H1 (cell line): ENCODE data around the gene ZNF536. TPM values are rescaled to one million over a fixed set of nuclear protein-coding genes. Genes with fewer than 3 reads are reported as not detected.

Source experiments
- ASH2L ChIP-seq: fragments of 200-600, 300-600 bp; sonication (generic); IDR thresholded peaks from one replicate; pipeline ENCODE4 v1.7.1; 2017; ENCODE audit warnings: low read length
- CTBP2 ChIP-seq: IDR thresholded peaks from 2 replicates; pipeline ENCODE4 v1.7.0; 2011; ENCODE audit warnings: borderline replicate concordance, mild to moderate bottlenecking, moderate library complexity, mixed read lengths, low read length; ENCODE audit not compliant: insufficient read depth, insufficient read length
- KDM5A ChIP-seq: fragments of 200-600 bp; IDR thresholded peaks from 2 replicates; pipeline ENCODE4 v1.7.1; 2012; ENCODE audit warnings: mild to moderate bottlenecking, low read length, inconsistent platforms, mixed read lengths
- MAFK ChIP-seq: IDR thresholded peaks from 2 replicates; pipeline ENCODE4 v1.6.1; 2012; ENCODE audit warnings: low read depth, mild to moderate bottlenecking, improper control_type of control experiment, low read length
- NRF1 ChIP-seq: IDR thresholded peaks from 2 replicates; pipeline ENCODE4 v1.6.1; 2011; ENCODE audit warnings: mild to moderate bottlenecking, low read depth, low read length, improper control_type of control experiment
- RAD21 ChIP-seq, 2 experiments: IDR thresholded peaks in 1 of 2; conservative IDR thresholded peaks in 1 of 2; 2 replicates each; pipeline ENCODE4 v1.6.1; 2011; ENCODE audit warnings: low read depth in 2 of 2, low read length in 2 of 2, improper control_type of control experiment in 1 of 2, inconsistent platforms in 1 of 2, mild to moderate bottlenecking in 1 of 2, moderate library complexity in 1 of 2
- SIRT6 ChIP-seq: IDR thresholded peaks from one replicate; pipeline ENCODE4 v1.7.1; 2012; ENCODE audit warnings: low read length, inconsistent platforms
- TAF7 ChIP-seq: optimal IDR thresholded peaks from 2 replicates; pipeline ENCODE3; 2011; ENCODE audit warnings: low read depth, mild to moderate bottlenecking, inconsistent platforms, low read length, moderate library complexity, borderline replicate concordance
- TBP ChIP-seq: IDR thresholded peaks from 2 replicates; pipeline ENCODE4 v1.6.1; 2011; ENCODE audit warnings: low read depth, low read length, improper control_type of control experiment
- polyA plus RNA-seq, 7 experiments: library from polyadenylated mRNA; depleted of rRNA in 3 of 7; stranded (reverse) in 5 of 7; unstranded in 2 of 7; fragments of >200 nt in 5 of 7; fragments of 200-250 nt in 2 of 7; gene quantifications; 1 replicate in 5 of 7; 2 replicates in 1 of 7; 4 replicates in 1 of 7; pipeline versions ENCODE4 v1.2.1 to v1.2.3, GENCODE V29; 2011 to 2013; ENCODE audit warnings: missing spikeins in 2 of 7, mixed read lengths in 2 of 7
- total RNA-seq: library from RNA; stranded (reverse); fragmentation: NEBNext Ultra II Directional; extraction: Animal tissue kit (Norgen Biotek cat#: 25700); gene quantifications from 2 replicates; pipeline ENCODE4 v1.2.1, GENCODE V29; 2021

Gene ZNF536
- total and polyA plus RNA-seq, 2 of the 8 experiments (the other 6 are each of a cell fraction or from before 2014, with no cell fraction given), result 0.09 to 0.11 TPM

- TF ChIP-seq TAF7, result no peak
- TF ChIP-seq SIRT6, result no peak
- no peak for TF ChIP-seq TBP
- no peak for TF ChIP-seq RAD21 (IDR thresholded peaks at IDR 0.05 in 1 of 2, conservative IDR thresholded peaks at IDR 0.05 in 1 of 2; ENCODE audit: low read depth in 2 of 2, low read length in 2 of 2)
- no peak for TF ChIP-seq ASH2L
- TF ChIP-seq NRF1, result no peak
- TF ChIP-seq MAFK, result no peak
- no peak for TF ChIP-seq CTBP2
- TF ChIP-seq KDM5A, result no peak
These were observed 45.8 kb upstream of the ZNF536 start (continued) for GRCh38 chr19:30326393-30326710.
